Thyroid gland (tissue), 4 donors: ENCODE data around the gene NR1H3. TPM values are rescaled to one million over a fixed set of nuclear protein-coding genes. Genes with fewer than 3 reads are reported as not detected.

Experiments
- DNase-seq, 2 donors: peaks; one replicate each; pipeline ENCODE4 v3.0.0-alpha.2; 2019
- H3K27ac ChIP-seq, 3 donors: fragments of 200-600 bp; sonication (generic); 1 replicate in 2 of 3; 2 replicates in 1 of 3; pipeline ENCODE4 v1.5.1; 2016 to 2019; ENCODE audit warnings: mild to moderate bottlenecking in 1 of 3, moderate library complexity in 1 of 3
- H3K27me3 ChIP-seq: fragments of 200-600 bp; sonication (generic); one replicate; pipeline ENCODE4 v1.5.1; 2019
- H3K36me3 ChIP-seq, 2 donors: fragments of 200-600 bp; sonication (generic); one replicate each; pipeline ENCODE4 v1.5.1; 2016 to 2019
- H3K4me1 ChIP-seq, 2 donors: fragments of 200-600 bp; sonication (generic); one replicate each; pipeline ENCODE4 v1.5.1; 2017 to 2019
- H3K4me3 ChIP-seq, 3 donors: fragments of 200-600 bp; sonication (generic); replicated peaks in 1 of 3; 1 replicate in 2 of 3; 2 replicates in 1 of 3; pipeline ENCODE4 v1.5.1; 2016; ENCODE audit warnings: mild to moderate bottlenecking in 1 of 3
- H3K9me3 ChIP-seq: fragments of 200-600 bp; sonication (generic); one replicate; pipeline ENCODE4 v1.5.1; 2017
- CTCF ChIP-seq, 6 experiments: fragments of 200-600 bp in 3 of 6; fragments of 450-650 bp in 3 of 6; sonication (generic) in 3 of 6; IDR thresholded peaks; one replicate each; pipeline ENCODE4 v1.5.1; 2016 to 2019; ENCODE audit warnings: antibody characterized with exemption in 6 of 6, mild to moderate bottlenecking in 2 of 6, inconsistent platforms in 1 of 6, moderate library complexity in 1 of 6
- POLR2A ChIP-seq, 2 donors: fragments of 450-650 bp; IDR thresholded peaks; one replicate each; pipeline ENCODE4 v1.6.1; 2017; ENCODE audit warnings: antibody characterized with exemption in 2 of 2, mild to moderate bottlenecking in 2 of 2, moderate library complexity in 1 of 2
- WGBS, 2 donors: methylation state at CpG; one replicate each; pipeline ENCODE4 v1.1.5; 2017; 5-methylcytosine and 5-hydroxymethylcytosine counted together
- intact Hi-C: fragments of 100-400 bp; cut with DNase I; formaldehyde crosslinking; loops from one replicate; pipeline ENCODE4 v1.15.1; 2023
- total RNA-seq, 4 donors: library from RNA; depleted of rRNA; stranded (reverse); fragments of >200 nt; gene quantifications; one replicate each; pipeline ENCODE4 v1.2.3, GENCODE V29; 2016

NR1H3 gene
- total RNA-seq, 4 donors from 2014 or later, result 27.5 to 58.3 (median 42.5) TPM

GRCh38 chr11:47271328-47271727, 13.5 kb downstream of the NR1H3 start:
- H3K4me3 ChIP-seq, result no peak overlapping the region
- H3K9me3 ChIP-seq, result no peaks in the 10 kb centered on the region
- H3K36me3 ChIP-seq, result peaks cover 19% of the 10 kb centered on the region in 2 donors
- peaks cover 12 to 26% of the 10 kb centered on the region in 2 donors for H3K4me1 ChIP-seq
- TF ChIP-seq CTCF (IDR thresholded peaks at IDR 0.05) (no peak), POLR2A (IDR thresholded peaks at IDR 0.05) (no peak)
- no peaks in the 10 kb centered on the region for H3K27me3 ChIP-seq
- intact Hi-C loops, result loop anchor here (10.0 kb wide), 1 partner anchor 73 kb away; no protein-coding TSS in a partner anchor
- DNase-seq, result no peak
- no peak overlapping the region for H3K27ac ChIP-seq
- WGBS, 2 donors, result 57 to 59% methylated on average over 4 of the region's 4 CpGs

DNA sequence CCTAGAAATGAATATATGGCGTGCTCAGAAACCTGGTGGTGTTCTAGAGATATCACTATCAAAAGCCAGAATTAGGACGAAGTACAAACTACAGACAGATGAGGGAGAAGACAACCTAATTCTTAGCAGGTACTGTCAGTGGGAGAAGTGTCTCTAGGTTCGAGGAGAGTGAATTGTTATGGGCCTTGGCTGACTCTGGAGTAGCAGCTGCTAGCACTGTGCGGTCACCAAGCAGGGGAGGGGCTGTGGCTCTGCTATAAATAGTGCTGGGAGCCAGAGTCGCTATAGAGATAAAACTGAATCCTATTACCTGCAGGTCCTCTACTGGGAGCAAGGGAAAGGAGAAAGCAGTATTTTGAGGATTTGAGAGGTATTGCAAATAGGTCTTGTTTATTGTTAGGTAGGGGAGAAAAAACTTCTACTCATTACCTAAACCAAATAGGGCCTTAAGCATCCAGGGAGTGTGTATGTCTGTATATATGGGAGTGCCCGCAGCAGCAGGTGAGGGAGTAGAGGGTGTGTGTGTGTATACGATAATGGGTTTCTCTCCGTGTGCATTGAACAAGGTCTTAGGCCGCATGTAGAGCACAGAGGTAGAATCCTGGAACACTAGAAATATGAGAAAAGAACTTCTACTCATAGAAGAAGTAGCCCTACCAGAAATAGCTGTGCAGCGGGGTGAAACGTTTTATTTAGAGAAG, 14.3 kb downstream of the NR1H3 start:
- Histone ChIP-seq H3K27ac (no peak overlapping the region), H3K4me1 (peaks cover 12 to 26% of the 10 kb centered on the region in 2 donors), H3K36me3 (peaks cover 25 to 27% of the 10 kb centered on the region in 2 donors), H3K27me3 (no peaks in the 10 kb centered on the region), H3K9me3 (no peaks in the 10 kb centered on the region), H3K4me3 (no peak overlapping the region)
- DNase-seq, result no peak
- WGBS, 2 donors, result 52 to 60% methylated on average over 11 of the region's 11 CpGs
- intact Hi-C loops, result loop anchor here (10.0 kb wide), 1 partner anchor 73 kb away; no protein-coding TSS in a partner anchor
- TF ChIP-seq CTCF (IDR thresholded peaks at IDR 0.05) (no peak), POLR2A (IDR thresholded peaks at IDR 0.05) (no peak)

GRCh38 chr11:47272706-47273105, 14.9 kb downstream of the NR1H3 start:
- H3K4me3 ChIP-seq, result no peak overlapping the region
- H3K4me1 ChIP-seq, result peaks cover 12 to 26% of the 10 kb centered on the region in 2 donors
- no peaks in the 10 kb centered on the region for H3K27me3 ChIP-seq
- H3K9me3 ChIP-seq, result no peaks in the 10 kb centered on the region
- intact Hi-C loops, result loop anchor here (10.0 kb wide), 1 partner anchor 72 kb away; no protein-coding TSS in a partner anchor
- TF ChIP-seq CTCF (IDR thresholded peaks at IDR 0.05), result no peak
- no peak for TF ChIP-seq POLR2A (IDR thresholded peaks at IDR 0.05)
- H3K27ac ChIP-seq, result no peak overlapping the region
- 0% methylated on average over 1 of the region's 1 CpG for WGBS, 2 donors
- H3K36me3 ChIP-seq, result peaks cover 31 to 33% of the 10 kb centered on the region in 2 donors
- DNase-seq, result no peak

DNA sequence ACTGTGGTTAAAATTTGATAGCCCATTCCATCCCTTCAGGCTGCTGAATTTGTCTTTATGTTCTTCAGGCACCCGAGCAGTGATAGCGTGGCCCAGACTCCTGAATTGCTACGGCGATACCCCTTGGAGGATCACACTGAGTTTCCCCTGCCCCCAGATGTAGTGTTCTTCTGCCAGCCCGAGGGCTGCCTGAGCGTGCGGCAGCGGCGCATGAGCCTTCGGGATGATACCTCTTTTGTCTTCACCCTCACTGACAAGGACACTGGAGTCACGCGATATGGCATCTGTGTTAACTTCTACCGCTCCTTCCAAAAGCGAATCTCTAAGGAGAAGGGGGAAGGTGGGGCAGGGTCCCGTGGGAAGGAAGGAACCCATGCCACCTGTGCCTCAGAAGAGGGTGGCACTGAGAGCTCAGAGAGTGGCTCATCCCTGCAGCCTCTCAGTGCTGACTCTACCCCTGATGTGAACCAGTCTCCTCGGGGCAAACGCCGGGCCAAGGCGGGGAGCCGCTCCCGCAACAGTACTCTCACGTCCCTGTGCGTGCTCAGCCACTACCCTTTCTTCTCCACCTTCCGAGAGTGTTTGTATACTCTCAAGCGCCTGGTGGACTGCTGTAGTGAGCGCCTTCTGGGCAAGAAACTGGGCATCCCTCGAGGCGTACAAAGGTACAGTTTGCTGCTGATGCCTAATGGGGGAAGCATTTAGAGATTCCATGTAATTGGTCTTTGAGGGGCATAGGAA, 16.9 kb downstream of the NR1H3 start:
- WGBS, 2 donors, result 96% methylated on average over 28 of the region's 28 CpGs
- Histone ChIP-seq H3K27ac (no peak overlapping the region), H3K9me3 (no peaks in the 10 kb centered on the region), H3K4me1 (peaks cover 12 to 16% of the 10 kb centered on the region in 2 donors), H3K4me3 (no peak overlapping the region), H3K27me3 (no peaks in the 10 kb centered on the region), H3K36me3 (peaks cover 48 to 49% of the 10 kb centered on the region in 2 donors)
- intact Hi-C loops, result loop anchor here (10.0 kb wide), 1 partner anchor 70 kb away; no protein-coding TSS in a partner anchor
- DNase-seq, result no peak
- TF ChIP-seq CTCF (IDR thresholded peaks at IDR 0.05) (no peak), POLR2A (IDR thresholded peaks at IDR 0.05) (no peak)
